Memory B cell (primary cell): ENCODE data around the gene TIMMDC1.
A peak's percentile ranks its signal among the peaks of the same experiment; 100 is the strongest.

Source experiments
- ATAC-seq: fragments of 150-1000 bp; cut with Tn5 transposase; 2 replicates; pipeline ENCODE4 v1.10.0; 2021; ENCODE audit warnings: low read depth, mild to moderate bottlenecking, moderate library complexity
- DNase-seq, 2 donors: peaks; one replicate each; pipeline ENCODE4 v3.0.0; 2022; ENCODE audit warnings: low spot score in 2 of 2
- H3K27ac Mint-ChIP-seq: one replicate; pipeline ENCODE4 v1.8.0; 2022; ENCODE audit warnings: mild to moderate bottlenecking, moderate library complexity, mixed read lengths
- H3K27me3 Mint-ChIP-seq: one replicate; pipeline ENCODE4 v1.8.0; 2022; ENCODE audit warnings: mixed read lengths
- H3K36me3 Mint-ChIP-seq: one replicate; pipeline ENCODE4 v1.8.0; 2022; ENCODE audit warnings: mild to moderate bottlenecking, mixed read lengths
- H3K4me1 Mint-ChIP-seq: one replicate; pipeline ENCODE4 v1.8.0; 2022; ENCODE audit warnings: mixed read lengths
- H3K4me3 Mint-ChIP-seq: one replicate; pipeline ENCODE4 v1.8.0; 2022; ENCODE audit warnings: mild to moderate bottlenecking, moderate library complexity, mixed read lengths
- H3K9me3 Mint-ChIP-seq: one replicate; pipeline ENCODE4 v1.8.0; 2022; ENCODE audit warnings: mixed read lengths

The TIMMDC1 gene

GRCh38 chr3:119498186-119499011, at the start of gene TIMMDC1:
Gene TIMMDC1 (plus strand): TSS chr3:119498547. CDS start chr3:119498734, 187 bp downstream.
- peak; percentile 98 for ATAC-seq
- no peaks in the 10 kb centered on the region for H3K9me3 Mint-ChIP-seq
- peak; percentile 92 to 96 for DNase-seq
- peaks cover 19% of the 10 kb centered on the region for H3K4me1 Mint-ChIP-seq
- H3K36me3 Mint-ChIP-seq, result peaks cover 4% of the 10 kb centered on the region
- peak within 1 kb of the TSS; percentile 98 for H3K27ac Mint-ChIP-seq
- peak within 1 kb of the TSS; percentile 99 for H3K4me3 Mint-ChIP-seq
- no peaks in the 10 kb centered on the region for H3K27me3 Mint-ChIP-seq

- H3K9me3 Mint-ChIP-seq, result no peaks in the 10 kb centered on the region
- H3K4me1 Mint-ChIP-seq, result peaks cover 9% of the 10 kb centered on the region
- DNase-seq (no peak), ATAC-seq (no peak)
- no peak overlapping the region for H3K4me3 Mint-ChIP-seq
- H3K27ac Mint-ChIP-seq, result no peak overlapping the region
- no peaks in the 10 kb centered on the region for H3K27me3 Mint-ChIP-seq
- H3K36me3 Mint-ChIP-seq, result peaks cover 31% of the 10 kb centered on the region
Measured at GRCh38 chr3:119453822-119454221, 44.5 kb upstream of the TIMMDC1 start.

- peaks cover 35% of the 10 kb centered on the region for H3K36me3 Mint-ChIP-seq
- peaks cover 11% of the 10 kb centered on the region for H3K4me1 Mint-ChIP-seq
Measured at GRCh38 chr3:119456469-119456868, 41.9 kb upstream of the TIMMDC1 start.

GRCh38 chr3:119457246-119457645, 41.1 kb upstream of the TIMMDC1 start:
- Mint-ChIP-seq H3K4me3 (no peak overlapping the region), H3K27ac (no peak overlapping the region), H3K27me3 (no peaks in the 10 kb centered on the region), H3K4me1 (peaks cover 14% of the 10 kb centered on the region), H3K36me3 (peaks cover 35% of the 10 kb centered on the region), H3K9me3 (no peaks in the 10 kb centered on the region)
- DNase-seq (no peak), ATAC-seq (no peak)

More at GRCh38 chr3:119456469-119456868, 41.9 kb upstream of the TIMMDC1 start:
- DNase-seq, result no peak
- Mint-ChIP-seq H3K27ac (no peak overlapping the region), H3K27me3 (no peaks in the 10 kb centered on the region), H3K4me3 (no peak overlapping the region), H3K9me3 (no peaks in the 10 kb centered on the region)
- no peak for ATAC-seq

GRCh38 chr3:119463171-119464169, 34.9 kb upstream of the TIMMDC1 start, which contains the start of gene TMEM39A:
Gene TMEM39A (minus strand): TSS chr3:119463615. CDS start chr3:119462074, 1,541 bp downstream.
- Mint-ChIP-seq H3K4me3 (peak within 1 kb of the TSS; percentile 93), H3K9me3 (peaks cover 1% of the 10 kb centered on the region), H3K4me1 (peaks cover 18% of the 10 kb centered on the region), H3K27ac (peak within 1 kb of the TSS; percentile 100), H3K36me3 (peaks cover 9% of the 10 kb centered on the region), H3K27me3 (no peaks in the 10 kb centered on the region)
- ATAC-seq (peak; percentile 82), DNase-seq (peak; percentile 99)

- Mint-ChIP-seq H3K4me1 (peaks cover 33% of the 10 kb centered on the region), H3K27me3 (no peaks in the 10 kb centered on the region), H3K9me3 (peaks cover 1% of the 10 kb centered on the region), H3K4me3 (peak overlapping the region; percentile 93), H3K36me3 (peaks cover 11% of the 10 kb centered on the region), H3K27ac (peak overlapping the region; percentile 94)
- ATAC-seq (no peak), DNase-seq (no peak)
Measured at GRCh38 chr3:119468041-119468440, 30.3 kb upstream of the TIMMDC1 start.

- no peaks in the 10 kb centered on the region for H3K9me3 Mint-ChIP-seq
- H3K4me3 Mint-ChIP-seq, result peak overlapping the region; percentile 93
- ATAC-seq (no peak), DNase-seq (no peak)
- H3K27me3 Mint-ChIP-seq, result no peaks in the 10 kb centered on the region
- peak overlapping the region; percentile 94 for H3K27ac Mint-ChIP-seq
- peaks cover 27% of the 10 kb centered on the region for H3K4me1 Mint-ChIP-seq
- H3K36me3 Mint-ChIP-seq, result peaks cover 11% of the 10 kb centered on the region
Measured at GRCh38 chr3:119469418-119470189, 28.7 kb upstream of the TIMMDC1 start.

GRCh38 chr3:119470866-119471265, 27.5 kb upstream of the TIMMDC1 start:
- Mint-ChIP-seq H3K36me3 (peaks cover 13% of the 10 kb centered on the region), H3K4me3 (no peak overlapping the region), H3K27me3 (no peaks in the 10 kb centered on the region), H3K9me3 (no peaks in the 10 kb centered on the region), H3K4me1 (peaks cover 27% of the 10 kb centered on the region), H3K27ac (peak overlapping the region; percentile 49)
- DNase-seq (no peak), ATAC-seq (no peak)

- no peak overlapping the region for H3K27ac Mint-ChIP-seq
- no peak for DNase-seq
Measured at GRCh38 chr3:119481079-119481478, 17.3 kb upstream of the TIMMDC1 start.

GRCh38 chr3:119483101-119483500, 15.2 kb upstream of the TIMMDC1 start:
- H3K36me3 Mint-ChIP-seq, result peaks cover 22% of the 10 kb centered on the region
- no peak for ATAC-seq
- H3K4me1 Mint-ChIP-seq, result no peaks in the 10 kb centered on the region
- DNase-seq, result no peak
- no peaks in the 10 kb centered on the region for H3K27me3 Mint-ChIP-seq
- no peak overlapping the region for H3K27ac Mint-ChIP-seq
- no peak overlapping the region for H3K4me3 Mint-ChIP-seq
- no peaks in the 10 kb centered on the region for H3K9me3 Mint-ChIP-seq

More at GRCh38 chr3:119481079-119481478, 17.3 kb upstream of the TIMMDC1 start:
- ATAC-seq, result no peak
- peaks cover 26% of the 10 kb centered on the region for H3K36me3 Mint-ChIP-seq
- H3K27me3 Mint-ChIP-seq, result no peaks in the 10 kb centered on the region
- peaks cover 2% of the 10 kb centered on the region for H3K4me1 Mint-ChIP-seq
- H3K9me3 Mint-ChIP-seq, result no peaks in the 10 kb centered on the region
- H3K4me3 Mint-ChIP-seq, result no peak overlapping the region

- DNase-seq (no peak), ATAC-seq (no peak)
- H3K36me3 Mint-ChIP-seq, result peaks cover 21% of the 10 kb centered on the region
- no peaks in the 10 kb centered on the region for H3K9me3 Mint-ChIP-seq
- H3K4me3 Mint-ChIP-seq, result no peak overlapping the region
- H3K27ac Mint-ChIP-seq, result peak overlapping the region; percentile 10
- H3K4me1 Mint-ChIP-seq, result no peaks in the 10 kb centered on the region
- H3K27me3 Mint-ChIP-seq, result no peaks in the 10 kb centered on the region
Measured at GRCh38 chr3:119485563-119485962, 12.8 kb upstream of the TIMMDC1 start.

- H3K4me3 Mint-ChIP-seq, result no peak overlapping the region
- H3K27me3 Mint-ChIP-seq, result no peaks in the 10 kb centered on the region
- H3K9me3 Mint-ChIP-seq, result no peaks in the 10 kb centered on the region
- H3K27ac Mint-ChIP-seq, result peak overlapping the region; percentile 41
- no peak for ATAC-seq
- peaks cover 23% of the 10 kb centered on the region for H3K36me3 Mint-ChIP-seq
- no peak for DNase-seq
- H3K4me1 Mint-ChIP-seq, result no peaks in the 10 kb centered on the region
Measured at GRCh38 chr3:119490153-119490552, 8.2 kb upstream of the TIMMDC1 start.

GRCh38 chr3:119492128-119492527, 6.2 kb upstream of the TIMMDC1 start:
- Mint-ChIP-seq H3K27me3 (no peaks in the 10 kb centered on the region), H3K36me3 (peaks cover 12% of the 10 kb centered on the region), H3K27ac (no peak overlapping the region), H3K4me3 (no peak overlapping the region), H3K9me3 (no peaks in the 10 kb centered on the region), H3K4me1 (no peaks in the 10 kb centered on the region)
- no peak for ATAC-seq
- no peak for DNase-seq
